HT-29 (cell line): ENCODE measurements around the gene TBC1D16. TPM values are rescaled to one million over a fixed set of nuclear protein-coding genes. Genes with fewer than 3 reads are reported as not detected.
"Not testable (repeated sequence)": the region's sequence is repeated elsewhere in the genome, so short reads cannot be mapped to it uniquely, and the experiment has no call there.

Experiments
- DNase-seq: peaks from one replicate; pipeline ENCODE4 v3.0.0-alpha.2; 2015; ENCODE audit warnings: low spot score
- total RNA-seq: library from RNA; depleted of rRNA; stranded (reverse); fragments of >200 nt; shearing (Covaris generic); gene quantifications from 2 replicates; pipeline ENCODE4 v1.2.3, GENCODE V29; 2014

The TBC1D16 gene
- total RNA-seq, 1 experiment from 2014 or later = 24.6 TPM

DNA sequence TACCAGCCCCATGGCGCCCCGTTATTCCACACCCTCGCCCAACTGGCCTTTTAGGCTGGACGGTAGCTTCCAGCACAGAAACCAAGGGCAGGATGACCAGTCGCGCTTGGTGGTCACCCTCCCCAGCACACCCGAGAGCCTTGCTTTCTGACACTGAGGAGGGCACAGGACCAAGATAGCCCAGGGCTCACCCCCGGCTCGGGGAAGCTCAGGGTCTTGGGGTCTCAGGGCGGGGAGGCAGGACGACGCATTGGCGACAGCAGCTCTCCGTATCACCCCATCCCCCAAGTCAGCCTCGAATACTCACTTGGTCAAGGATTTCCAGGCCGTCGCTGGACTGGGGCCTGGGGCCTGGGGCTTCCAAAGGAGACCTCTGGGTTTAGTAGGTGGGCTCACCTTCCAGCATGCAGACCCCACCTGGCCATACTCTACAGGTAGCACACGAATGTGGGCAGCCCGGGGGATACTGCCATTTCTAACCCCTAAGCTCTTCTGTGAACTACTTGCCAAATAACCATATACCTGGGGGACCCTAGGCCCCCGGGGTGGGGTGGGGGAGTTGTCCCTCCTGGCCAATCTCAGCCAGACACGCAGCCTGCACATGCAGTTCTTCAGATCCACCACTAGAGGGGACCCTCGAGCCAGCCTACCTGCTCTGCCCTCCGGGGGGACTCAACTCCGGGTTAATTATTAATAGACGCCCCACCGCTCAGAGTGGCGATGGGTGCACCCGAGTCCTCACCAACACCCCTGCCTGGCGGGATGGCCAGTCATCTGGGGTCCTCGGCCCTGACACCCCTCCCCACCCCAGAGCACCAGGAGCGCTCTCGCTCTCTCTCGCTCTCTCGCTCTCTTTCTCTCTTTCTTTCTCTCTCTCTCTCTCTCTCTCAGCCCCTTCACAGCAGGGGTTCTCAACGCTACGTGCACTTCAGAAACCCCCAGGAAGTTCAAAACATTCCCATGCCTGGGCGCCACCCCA is 30.0 kb downstream of the TBC1D16 start:
- peak; percentile 54 for DNase-seq

DNA sequence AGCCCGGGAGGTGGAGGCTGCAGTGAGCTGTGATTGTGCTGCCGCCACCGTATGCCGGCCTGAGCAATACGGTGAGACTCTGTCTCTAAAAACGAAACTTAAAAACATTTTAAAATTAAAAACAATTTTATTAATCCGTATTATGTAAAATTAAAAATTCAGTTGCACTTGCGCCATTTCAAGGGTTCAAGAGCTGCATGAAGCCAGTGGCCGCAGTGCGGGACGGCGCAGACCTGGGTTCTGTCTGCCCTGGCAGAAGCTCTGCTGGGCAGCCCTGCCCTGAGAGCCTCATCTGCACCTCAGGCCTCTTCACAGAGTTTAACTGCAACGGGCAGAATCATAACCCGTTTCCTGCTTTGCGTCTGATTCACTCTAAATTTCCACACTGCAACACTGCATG is 31.7 kb downstream of the TBC1D16 start:
- no peak for DNase-seq

DNA sequence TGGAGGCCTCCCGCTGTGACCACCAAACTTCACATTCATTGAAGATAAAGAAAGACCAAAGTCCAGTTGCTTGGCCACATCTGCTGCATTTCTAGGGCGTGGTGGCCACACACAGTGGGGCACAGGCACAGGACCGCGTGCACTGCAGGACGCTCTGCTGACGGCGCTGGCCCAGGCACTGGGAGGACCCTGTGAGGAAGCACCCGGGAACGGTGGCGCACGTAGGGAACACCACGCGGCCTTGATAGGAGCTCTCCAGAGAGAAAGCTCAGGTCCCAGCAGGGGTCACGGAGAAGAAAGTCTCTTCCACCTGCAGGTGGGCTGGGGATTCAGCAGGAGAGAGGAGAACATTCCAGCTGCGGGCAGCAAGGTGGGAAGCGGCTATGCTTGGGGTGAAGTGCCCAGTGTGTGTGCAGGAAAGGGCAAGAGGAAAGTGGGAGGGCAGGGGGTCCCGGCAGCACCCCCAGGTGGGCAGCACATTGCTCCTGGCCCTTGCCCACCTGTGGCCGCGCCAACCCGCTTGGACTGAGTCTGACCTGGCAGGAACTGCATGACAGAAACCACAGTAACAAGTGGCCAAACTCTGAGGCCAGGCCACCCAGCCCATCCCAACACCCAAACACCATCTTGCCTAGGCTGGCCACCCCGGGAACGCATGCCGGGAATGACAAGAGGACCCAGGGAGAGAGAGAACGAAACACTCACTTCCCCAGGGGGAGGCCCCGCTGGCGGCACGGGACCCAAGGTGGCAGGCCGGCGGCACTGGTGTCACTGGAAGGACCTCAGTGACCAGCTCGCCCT is 32.8 kb downstream of the TBC1D16 start:
- no peak for DNase-seq

DNA sequence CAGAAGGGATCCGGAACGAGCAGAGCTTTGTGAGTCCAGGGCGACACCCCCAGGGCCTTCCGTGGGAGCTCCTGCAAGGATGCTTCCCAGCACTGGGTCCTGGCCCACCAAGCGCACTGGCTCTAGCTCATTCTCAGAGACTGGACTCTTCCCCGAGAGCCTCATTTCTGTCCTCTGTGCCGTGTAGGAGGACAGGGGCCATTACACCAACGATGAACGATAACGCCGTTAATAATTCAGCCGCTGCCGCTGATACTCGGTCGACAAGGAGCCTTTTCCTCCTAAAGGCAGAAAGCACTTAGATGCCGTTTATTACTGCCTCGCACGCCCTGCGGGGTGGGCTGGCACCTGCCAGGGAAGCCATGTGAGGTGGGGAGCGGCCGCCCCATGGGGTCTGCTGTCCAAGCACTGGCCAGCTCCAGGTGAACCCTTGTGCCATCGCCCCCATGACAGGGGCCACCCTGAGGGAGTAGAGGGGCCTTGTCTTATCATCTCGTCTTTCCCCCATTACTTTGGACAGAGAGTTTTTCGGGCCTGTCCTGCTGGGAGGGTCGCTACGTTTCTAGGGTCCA is 33.5 kb downstream of the TBC1D16 start:
- DNase-seq = no peak

DNA sequence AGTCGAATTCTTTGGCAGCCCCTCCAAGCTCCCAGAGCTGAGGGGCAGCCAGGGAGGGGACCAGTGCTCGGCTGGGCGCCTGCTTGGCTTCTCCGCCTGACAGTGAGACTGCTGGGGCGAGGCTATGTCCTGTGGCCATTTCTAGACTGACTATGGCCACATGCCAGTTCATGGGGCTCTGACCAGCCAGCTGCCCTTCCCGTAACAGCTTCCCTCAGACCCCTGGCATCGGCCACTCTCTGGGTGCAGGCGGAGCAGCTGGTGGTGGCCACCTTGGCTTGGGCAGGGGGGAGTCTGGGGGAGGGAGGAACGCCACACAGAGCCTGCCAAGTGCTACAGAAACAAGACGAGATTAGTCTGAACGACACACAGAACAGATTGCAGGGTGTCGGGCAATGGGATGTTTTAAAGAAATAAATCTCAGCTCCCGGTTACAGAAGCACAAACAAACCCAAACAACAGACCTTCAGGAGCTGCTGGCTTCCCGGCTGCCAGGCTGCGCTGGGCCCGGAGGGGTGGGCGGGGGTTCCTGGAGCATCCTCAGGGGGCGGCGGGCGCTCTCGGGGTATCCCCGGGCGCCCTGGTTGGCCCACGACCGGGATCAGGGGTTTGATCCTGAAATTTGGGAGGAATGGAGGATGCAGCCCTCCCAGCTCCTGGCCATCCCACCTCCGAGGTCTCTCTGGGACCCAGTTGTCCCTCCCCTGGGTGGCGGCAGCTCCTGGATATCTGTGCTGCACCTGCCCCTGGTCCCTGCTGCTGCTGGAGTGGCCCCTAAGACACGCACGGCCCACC is 34.5 kb downstream of the TBC1D16 start:
- no peak for DNase-seq

- DNase-seq = no peak
These were observed 35.5 kb downstream of the TBC1D16 start for GRCh38 chr17:80000136-80000535.

DNA sequence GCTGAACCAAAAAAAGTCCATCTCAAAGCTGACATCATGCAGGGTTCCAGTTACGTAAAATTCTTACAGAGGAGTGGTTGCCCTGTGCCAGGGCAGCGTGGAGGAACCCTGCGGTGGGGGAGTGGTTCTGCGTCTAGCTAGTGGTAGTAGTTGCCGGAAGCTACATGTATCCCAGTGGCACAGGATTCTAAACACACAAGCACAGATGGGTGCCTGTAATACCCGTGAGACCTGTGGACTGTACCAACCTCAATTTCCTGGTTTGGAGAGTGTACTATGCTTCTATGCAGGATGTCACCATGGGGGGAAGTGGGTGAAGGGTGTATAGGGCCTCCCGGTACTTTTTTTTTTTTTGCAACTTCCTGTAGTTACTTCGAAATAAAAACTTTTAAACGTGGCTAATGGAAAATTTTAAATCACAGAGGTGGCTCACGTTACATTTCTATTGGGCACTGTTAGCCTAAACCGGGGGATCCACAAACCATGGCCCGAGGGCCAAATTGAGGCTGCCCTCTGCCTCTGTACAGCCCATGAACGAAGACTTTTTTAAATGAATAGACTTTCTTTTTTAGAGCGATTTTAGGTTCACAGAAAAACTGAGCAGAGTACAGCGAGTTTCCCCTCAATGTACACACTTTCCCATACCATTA is 38.5 kb downstream of the TBC1D16 start:
- DNase-seq = no peak

GRCh38 chr17:79996291-79996690 is 39.4 kb downstream of the TBC1D16 start:
- no peak for DNase-seq

DNA sequence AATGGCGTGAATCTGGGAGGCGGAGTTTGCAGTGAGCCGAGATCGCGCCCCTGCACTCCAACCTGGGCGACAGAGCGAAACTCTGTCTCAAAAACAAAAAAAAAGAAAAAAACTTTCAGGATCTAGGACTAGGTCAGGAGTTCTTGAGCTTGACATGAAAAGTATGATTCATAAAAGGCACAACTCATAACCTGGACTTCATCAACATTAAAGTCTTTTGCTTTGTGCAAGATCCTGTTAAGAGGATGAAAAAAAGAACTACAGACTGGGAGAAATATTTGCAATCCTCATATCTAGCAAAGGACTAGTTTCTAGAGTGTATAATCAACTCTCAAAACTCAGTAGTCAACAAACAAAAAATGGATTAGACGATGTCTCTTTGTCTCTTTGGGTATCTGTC is 40.0 kb downstream of the TBC1D16 start:
- no peak for DNase-seq

DNA sequence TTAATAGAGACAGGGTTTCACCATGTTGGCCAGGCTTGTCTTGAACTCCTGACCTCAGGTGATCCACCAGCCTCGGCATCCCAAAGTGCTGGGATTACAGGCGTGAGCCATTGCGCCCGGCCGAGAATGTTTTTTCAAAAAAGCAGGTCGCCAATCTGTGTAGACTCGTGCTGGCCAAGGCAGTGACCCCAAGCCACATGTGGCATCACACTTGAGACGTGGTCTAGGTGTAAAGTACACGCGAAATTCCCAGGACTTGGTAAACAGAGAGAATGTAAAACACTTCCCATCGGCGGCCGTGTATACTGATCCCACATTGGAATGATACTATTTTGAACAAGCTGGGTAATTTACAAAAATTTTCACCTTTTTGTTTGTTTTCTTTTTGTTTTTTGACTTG is 41.1 kb downstream of the TBC1D16 start:
- DNase-seq = no peak

DNA sequence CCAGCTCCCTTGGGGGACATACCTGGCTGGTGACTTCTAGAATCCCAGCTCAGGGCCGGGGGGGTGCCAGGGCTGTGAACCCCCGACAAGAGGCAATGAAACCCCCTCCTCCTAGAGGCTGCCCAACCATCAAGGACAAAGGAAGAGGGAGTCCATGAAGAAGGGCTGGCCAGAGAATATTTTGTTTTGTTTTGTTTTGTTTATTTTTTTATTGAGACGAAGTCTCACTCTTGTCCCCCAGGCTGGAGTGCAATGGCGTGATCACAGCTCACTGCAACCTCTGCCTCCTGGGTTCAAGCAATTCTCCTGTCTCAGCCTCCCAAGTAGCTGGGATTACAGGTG is 41.5 kb downstream of the TBC1D16 start:
- not testable (repeated sequence) for DNase-seq

DNA sequence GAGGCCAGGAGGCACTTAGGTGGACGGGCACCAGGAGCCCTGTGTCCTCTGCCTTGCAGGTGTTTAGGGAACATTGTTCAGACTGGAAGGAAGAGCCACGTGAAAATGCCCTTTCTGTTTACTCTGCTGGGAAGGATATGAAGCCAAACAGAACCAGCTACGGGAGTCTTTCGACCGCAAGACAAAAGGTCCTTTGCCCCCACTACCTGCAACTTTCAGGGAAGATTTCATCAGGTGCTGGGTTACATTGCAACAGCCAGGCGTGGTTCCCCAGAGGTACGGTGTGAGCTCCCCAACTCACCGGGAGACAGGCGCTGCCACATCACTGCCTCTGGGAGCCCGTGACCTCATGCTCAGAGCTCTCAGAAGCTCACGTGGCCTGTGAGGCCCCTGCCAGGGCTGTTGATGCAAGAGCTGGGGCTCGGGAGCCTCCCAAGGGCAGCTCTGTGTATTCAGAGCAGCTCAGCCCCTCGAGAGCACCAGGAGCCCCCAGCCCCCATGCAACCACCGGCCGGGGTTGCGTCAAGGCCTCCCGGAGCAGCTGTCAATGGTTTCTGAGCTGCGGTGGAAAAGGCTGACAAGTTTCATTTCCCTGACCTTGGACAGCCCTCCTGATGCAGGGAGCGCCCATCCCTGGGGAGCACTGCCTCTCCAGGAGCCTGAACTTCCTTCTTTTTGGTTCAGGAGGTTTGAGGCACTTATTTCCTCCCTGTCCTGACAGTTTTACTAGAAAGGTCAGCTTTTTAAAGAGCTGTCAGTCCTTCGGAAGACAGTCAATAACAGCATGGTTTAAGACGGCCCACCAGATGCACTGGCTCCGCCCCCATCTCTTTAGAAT is 42.1 kb downstream of the TBC1D16 start:
- DNase-seq = peak; percentile 78

- no peak for DNase-seq
These were observed 42.9 kb downstream of the TBC1D16 start for GRCh38 chr17:79992649-79993389.

GRCh38 chr17:79991924-79992648 is 43.6 kb downstream of the TBC1D16 start:
- DNase-seq = peak; percentile 34

DNA sequence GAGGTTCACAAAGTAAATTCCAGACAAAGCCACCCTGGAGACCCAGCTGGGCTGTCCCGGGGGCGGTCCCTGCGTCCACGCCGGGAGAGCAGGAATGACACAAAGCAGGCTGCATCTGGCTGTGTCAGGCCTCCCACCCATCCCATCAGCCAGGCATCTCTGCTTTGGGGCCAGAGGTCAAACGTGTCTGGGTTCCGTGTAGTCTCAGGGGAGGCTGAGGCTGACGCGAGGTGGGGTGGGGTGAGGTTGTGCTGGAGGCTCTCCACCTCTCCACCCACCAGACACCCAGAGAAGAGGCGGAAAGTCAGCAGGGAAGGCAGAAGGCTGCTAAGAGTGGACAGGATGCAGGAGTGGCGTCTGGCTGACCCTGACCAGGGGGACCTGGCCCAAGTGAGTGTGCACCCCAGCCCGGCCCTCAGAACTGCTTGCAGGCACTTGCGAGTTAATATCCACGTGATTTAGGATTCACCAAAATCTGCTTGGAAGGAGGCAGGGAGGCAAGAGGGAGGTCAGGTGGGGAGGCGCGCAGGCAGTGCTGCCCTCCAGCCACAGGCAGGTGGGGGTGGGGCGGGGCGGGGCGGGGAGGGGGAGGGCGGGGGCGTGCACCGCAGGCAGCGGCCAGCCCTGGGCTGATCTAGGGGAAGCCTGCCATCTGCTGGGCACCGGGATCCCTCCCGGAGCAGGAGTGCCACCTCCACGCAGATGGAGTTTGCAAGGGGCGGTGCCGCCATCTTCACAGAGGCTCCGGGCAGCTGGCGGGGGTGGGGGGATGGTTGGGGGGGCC is 44.3 kb downstream of the TBC1D16 start:
- peak; percentile 82 for DNase-seq

GRCh38 chr17:79990704-79991103 is 45.0 kb downstream of the TBC1D16 start:
- no peak for DNase-seq

- peak; percentile 64 for DNase-seq
These were observed 45.5 kb downstream of the TBC1D16 start for GRCh38 chr17:79990051-79990592.
